Osteoblast (primary cell): Measurements from ENCODE around the gene CLECL1. TPM values are rescaled to one million over a fixed set of nuclear protein-coding genes. Genes with fewer than 3 reads are reported as not detected.

Experiments used
- DNase-seq: peaks from one replicate; pipeline ENCODE4 v3.0.0; 2011; ENCODE audit warnings: low spot score, mixed read lengths; ENCODE audit not compliant: insufficient read length; ENCODE audit errors: missing footprints
- H2AFZ ChIP-seq: 2 replicates; pipeline ENCODE4 v1.6.0; 2011; ENCODE audit warnings: mild to moderate bottlenecking, low read length
- H3K27ac ChIP-seq: 2 replicates; pipeline ENCODE4 v1.5.1; 2011; ENCODE audit warnings: mild to moderate bottlenecking, low read depth, low read length, moderate library complexity
- H3K27me3 ChIP-seq: 2 replicates; pipeline ENCODE4 v1.6.0; 2012; ENCODE audit warnings: mild to moderate bottlenecking, control low read depth, inconsistent platforms, low read length, moderate library complexity; ENCODE audit not compliant: insufficient read depth
- H3K36me3 ChIP-seq: 2 replicates; pipeline ENCODE4 v1.5.1; 2011; ENCODE audit warnings: mild to moderate bottlenecking, low read length, control low read depth, moderate library complexity; ENCODE audit not compliant: insufficient read depth
- H3K4me1 ChIP-seq: 2 replicates; pipeline ENCODE4 v1.5.1; 2011; ENCODE audit warnings: mild to moderate bottlenecking, low read length, control low read depth, moderate library complexity; ENCODE audit not compliant: insufficient read depth
- H3K4me2 ChIP-seq: 2 replicates; pipeline ENCODE4 v1.6.0; 2011; ENCODE audit warnings: mild to moderate bottlenecking, low read length; ENCODE audit not compliant: insufficient read depth
- H3K4me3 ChIP-seq: fragments of 200-600 bp; sonication (generic); 3 replicates; pipeline ENCODE4 v1.5.1; 2012; ENCODE audit warnings: mild to moderate bottlenecking, low read length, inconsistent platforms; ENCODE audit not compliant: insufficient read depth
- H3K79me2 ChIP-seq: 2 replicates; pipeline ENCODE4 v1.6.0; 2012; ENCODE audit warnings: mild to moderate bottlenecking, low read length, control low read depth, inconsistent platforms; ENCODE audit not compliant: insufficient read depth
- H3K9me3 ChIP-seq: 2 replicates; pipeline ENCODE4 v1.5.1; 2011; ENCODE audit warnings: low read depth, low read length, control low read depth
- H4K20me1 ChIP-seq: 2 replicates; pipeline ENCODE4 v1.6.0; 2012; ENCODE audit warnings: mild to moderate bottlenecking, low read length, control low read depth; ENCODE audit not compliant: insufficient read depth
- total RNA-seq: library from RNA; depleted of rRNA; stranded (reverse); fragments of >200 nt; gene quantifications from 2 replicates; pipeline ENCODE4 v1.2.3, GENCODE V29; 2012
- TF ChIP-seq, protein P1 (sequence below): IDR thresholded peaks from 2 replicates; pipeline ENCODE4 v1.5.1; 2011; ENCODE audit warnings: mild to moderate bottlenecking, low read depth, low read length, moderate library complexity; ENCODE audit errors: extremely low read depth

The CLECL1 gene
- total RNA-seq, 1 donor: not detected

GRCh38 chr12:9674226-9674590 is 58.7 kb downstream of the CLECL1 start:
- Histone ChIP-seq H3K36me3 (no peaks in the 10 kb centered on the region), H4K20me1 (no peaks in the 10 kb centered on the region), H3K4me3 (no peak overlapping the region), H3K79me2 (no peaks in the 10 kb centered on the region), H3K4me1 (peaks cover 16% of the 10 kb centered on the region), H3K27me3 (no peaks in the 10 kb centered on the region), H2AFZ (no peak overlapping the region), H3K27ac (peak overlapping the region; percentile 15), H3K9me3 (no peaks in the 10 kb centered on the region), H3K4me2 (peak overlapping the region; percentile 50)
- TF ChIP-seq, protein P1, sequence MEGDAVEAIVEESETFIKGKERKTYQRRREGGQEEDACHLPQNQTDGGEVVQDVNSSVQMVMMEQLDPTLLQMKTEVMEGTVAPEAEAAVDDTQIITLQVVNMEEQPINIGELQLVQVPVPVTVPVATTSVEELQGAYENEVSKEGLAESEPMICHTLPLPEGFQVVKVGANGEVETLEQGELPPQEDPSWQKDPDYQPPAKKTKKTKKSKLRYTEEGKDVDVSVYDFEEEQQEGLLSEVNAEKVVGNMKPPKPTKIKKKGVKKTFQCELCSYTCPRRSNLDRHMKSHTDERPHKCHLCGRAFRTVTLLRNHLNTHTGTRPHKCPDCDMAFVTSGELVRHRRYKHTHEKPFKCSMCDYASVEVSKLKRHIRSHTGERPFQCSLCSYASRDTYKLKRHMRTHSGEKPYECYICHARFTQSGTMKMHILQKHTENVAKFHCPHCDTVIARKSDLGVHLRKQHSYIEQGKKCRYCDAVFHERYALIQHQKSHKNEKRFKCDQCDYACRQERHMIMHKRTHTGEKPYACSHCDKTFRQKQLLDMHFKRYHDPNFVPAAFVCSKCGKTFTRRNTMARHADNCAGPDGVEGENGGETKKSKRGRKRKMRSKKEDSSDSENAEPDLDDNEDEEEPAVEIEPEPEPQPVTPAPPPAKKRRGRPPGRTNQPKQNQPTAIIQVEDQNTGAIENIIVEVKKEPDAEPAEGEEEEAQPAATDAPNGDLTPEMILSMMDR: no peak
- DNase-seq: no peak

DNA sequence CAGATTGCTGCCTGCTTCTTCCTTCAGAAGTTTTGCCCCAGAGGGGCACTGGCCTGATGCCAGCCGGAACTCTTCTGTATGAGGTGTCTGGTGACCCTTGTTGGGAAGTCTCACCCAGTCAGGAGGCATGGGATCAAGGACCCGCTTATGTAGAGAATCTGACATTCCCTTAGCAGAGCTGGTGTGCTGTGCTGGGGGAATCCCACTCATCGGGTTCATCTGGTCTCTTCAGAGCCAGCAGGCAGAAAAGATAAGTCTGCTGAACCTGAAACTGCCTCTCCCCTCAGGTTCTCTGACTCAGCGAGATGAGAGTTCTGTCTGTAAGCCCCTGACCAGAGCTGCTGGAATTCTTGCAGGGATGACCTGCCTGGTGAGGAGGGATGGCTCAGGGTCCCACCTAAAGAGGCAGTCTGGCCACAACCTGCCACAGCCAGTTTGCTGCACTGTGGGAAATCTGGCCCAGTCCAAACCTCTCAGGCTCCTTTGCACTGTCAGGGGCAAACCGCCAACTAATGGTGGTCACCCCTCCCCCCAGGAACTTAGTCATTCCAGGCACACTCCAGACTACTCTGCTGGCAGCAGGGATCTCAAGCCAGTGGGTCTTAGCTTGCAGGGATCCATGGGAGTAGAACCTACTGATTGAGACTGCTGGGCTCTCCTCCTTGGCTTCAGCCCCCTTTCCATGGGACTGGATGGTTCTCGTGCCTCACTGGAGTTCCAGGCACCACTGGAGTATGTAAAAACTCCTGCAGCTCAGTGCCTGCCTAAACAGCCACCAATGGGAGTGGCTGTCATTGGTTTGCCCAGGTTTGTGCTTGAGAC is 59.3 kb downstream of the CLECL1 start:
- peak overlapping the region; percentile 49 for H2AFZ ChIP-seq
- H3K27ac ChIP-seq: peak overlapping the region; percentile 50

More for the DNA sequence above, 59.3 kb downstream of the CLECL1 start:
- TF ChIP-seq, protein P1: no peak
- Histone ChIP-seq H3K36me3 (no peaks in the 10 kb centered on the region), H3K27me3 (no peaks in the 10 kb centered on the region), H3K79me2 (no peaks in the 10 kb centered on the region), H3K9me3 (no peaks in the 10 kb centered on the region), H3K4me1 (peaks cover 16% of the 10 kb centered on the region), H4K20me1 (no peaks in the 10 kb centered on the region), H3K4me3 (no peak overlapping the region), H3K4me2 (peak overlapping the region; percentile 50)
- DNase-seq: peak; percentile 91

Other genes starting within 250 kb of the CLECL1 start
- gene KLRB1, start 125.2 kb downstream of the CLECL1 start, total RNA-seq: not detected in 2 replicates
- gene CLEC2D, start 63.4 kb downstream of the CLECL1 start, total RNA-seq: 9.4 TPM in 2 replicates
- gene CD69, start 27.8 kb upstream of the CLECL1 start, total RNA-seq: not detected in 2 replicates
- gene KLRF1, start 94.4 kb upstream of the CLECL1 start, total RNA-seq: not detected in 2 replicates
- 11.5 and 11.6 TPM in 2 replicates for gene CLEC2B, start 136.3 kb upstream of the CLECL1 start, total RNA-seq
- not detected in 2 replicates for gene KLRF2, start 148.4 kb upstream of the CLECL1 start, total RNA-seq
- gene CLEC2A, start 199.3 kb upstream of the CLECL1 start, total RNA-seq: not detected in 2 replicates
- gene CLEC12A, start 238.3 kb upstream of the CLECL1 start, total RNA-seq: 0.29 and 0.72 TPM in 2 replicates